Adipocyte (in vitro differentiated cells): Measurements from ENCODE around the gene SNCAIP.

Source experiments
- DNase-seq: peaks from one replicate; pipeline ENCODE4 v3.0.0-alpha.2; 2015; ENCODE audit warnings: low read depth
- H3K27me3 ChIP-seq: replicated peaks from 2 replicates; pipeline ENCODE4 v1.7.0; 2013; ENCODE audit warnings: mild to moderate bottlenecking, low read length, moderate library complexity; ENCODE audit not compliant: control insufficient read depth, insufficient read depth
- H3K36me3 ChIP-seq: 2 replicates; pipeline ENCODE4 v1.7.0; 2013; ENCODE audit warnings: low read length, mild to moderate bottlenecking, moderate library complexity; ENCODE audit not compliant: control insufficient read depth, insufficient read depth, severe bottlenecking
- H3K4me1 ChIP-seq: 2 replicates; pipeline ENCODE4 v1.7.0; 2013; ENCODE audit warnings: mild to moderate bottlenecking, low read length, moderate library complexity; ENCODE audit not compliant: control insufficient read depth, insufficient read depth
- H3K4me3 ChIP-seq: 2 replicates; pipeline ENCODE4 v1.7.0; 2013; ENCODE audit warnings: mild to moderate bottlenecking, low read length, moderate library complexity
- H3K9ac ChIP-seq: 2 replicates; pipeline ENCODE4 v1.7.0; 2013; ENCODE audit warnings: mild to moderate bottlenecking, low read length, moderate library complexity
- H3K9me3 ChIP-seq: 2 replicates; pipeline ENCODE4 v1.7.0; 2013; ENCODE audit warnings: mild to moderate bottlenecking, low read length, moderate library complexity; ENCODE audit not compliant: control insufficient read depth

SNCAIP gene

GRCh38 chr5:122296871-122297270 lies 15.2 kb upstream of the SNCAIP start:
- H3K27me3 ChIP-seq = no peaks in the 10 kb centered on the region
- no peaks in the 10 kb centered on the region for H3K9me3 ChIP-seq
- DNase-seq = no peak
- no peaks in the 10 kb centered on the region for H3K36me3 ChIP-seq
- H3K4me3 ChIP-seq = no peak overlapping the region
- peaks cover 8% of the 10 kb centered on the region for H3K4me1 ChIP-seq
- H3K9ac ChIP-seq = no peak overlapping the region

GRCh38 chr5:122297587-122298298 lies 14.3 kb upstream of the SNCAIP start:
- Histone ChIP-seq H3K4me3 (no peak overlapping the region), H3K9ac (no peak overlapping the region), H3K36me3 (no peaks in the 10 kb centered on the region), H3K4me1 (no peaks in the 10 kb centered on the region), H3K9me3 (no peaks in the 10 kb centered on the region), H3K27me3 (no peaks in the 10 kb centered on the region)
- no peak for DNase-seq

GRCh38 chr5:122300374-122300773 lies 11.7 kb upstream of the SNCAIP start:
- Histone ChIP-seq H3K9me3 (no peaks in the 10 kb centered on the region), H3K36me3 (no peaks in the 10 kb centered on the region), H3K27me3 (no peaks in the 10 kb centered on the region), H3K4me3 (no peak overlapping the region), H3K9ac (no peak overlapping the region), H3K4me1 (no peaks in the 10 kb centered on the region)
- DNase-seq = no peak

GRCh38 chr5:122301016-122301415 lies 11.0 kb upstream of the SNCAIP start:
- DNase-seq = no peak
- no peak overlapping the region for H3K4me3 ChIP-seq

GRCh38 chr5:122304471-122305215 lies 7.4 kb upstream of the SNCAIP start:
- Histone ChIP-seq H3K27me3 (no peaks in the 10 kb centered on the region), H3K9ac (no peak overlapping the region), H3K4me3 (no peak overlapping the region), H3K36me3 (no peaks in the 10 kb centered on the region), H3K9me3 (no peaks in the 10 kb centered on the region), H3K4me1 (no peaks in the 10 kb centered on the region)
- DNase-seq = no peak

More at GRCh38 chr5:122301016-122301415, 11.0 kb upstream of the SNCAIP start:
- no peaks in the 10 kb centered on the region for H3K9me3 ChIP-seq
- H3K36me3 ChIP-seq = no peaks in the 10 kb centered on the region
- H3K27me3 ChIP-seq = no peaks in the 10 kb centered on the region
- no peak overlapping the region for H3K9ac ChIP-seq
- no peaks in the 10 kb centered on the region for H3K4me1 ChIP-seq

GRCh38 chr5:122306461-122306860 lies 5.6 kb upstream of the SNCAIP start:
- Histone ChIP-seq H3K4me3 (no peak overlapping the region), H3K4me1 (no peaks in the 10 kb centered on the region), H3K36me3 (no peaks in the 10 kb centered on the region), H3K9me3 (no peaks in the 10 kb centered on the region), H3K27me3 (no peaks in the 10 kb centered on the region), H3K9ac (no peak overlapping the region)
- no peak for DNase-seq

GRCh38 chr5:122310889-122311288 lies 1.1 kb upstream of the SNCAIP start:
- peak overlapping the region; percentile 85 for H3K4me3 ChIP-seq
- H3K9me3 ChIP-seq = no peaks in the 10 kb centered on the region
- H3K4me1 ChIP-seq = peaks cover 15% of the 10 kb centered on the region
- no peak overlapping the region for H3K9ac ChIP-seq
- H3K27me3 ChIP-seq = no peaks in the 10 kb centered on the region
- H3K36me3 ChIP-seq = no peaks in the 10 kb centered on the region
- peak; percentile 29 for DNase-seq

GRCh38 chr5:122311497-122311960 lies 508 bp upstream of the SNCAIP start:
- no peaks in the 10 kb centered on the region for H3K9me3 ChIP-seq
- H3K9ac ChIP-seq = no peak overlapping the region
- peaks cover 15% of the 10 kb centered on the region for H3K4me1 ChIP-seq
- H3K27me3 ChIP-seq = no peaks in the 10 kb centered on the region
- H3K36me3 ChIP-seq = no peaks in the 10 kb centered on the region
- DNase-seq = no peak
- peak overlapping the region; percentile 85 for H3K4me3 ChIP-seq

GRCh38 chr5:122312591-122313406 lies 762 bp downstream of the SNCAIP start:
- no peaks in the 10 kb centered on the region for H3K36me3 ChIP-seq
- H3K9me3 ChIP-seq = no peaks in the 10 kb centered on the region
- peak overlapping the region; percentile 67 for H3K9ac ChIP-seq
- peak; percentile 80 for DNase-seq
- H3K27me3 ChIP-seq = no peaks in the 10 kb centered on the region
- peaks cover 15% of the 10 kb centered on the region for H3K4me1 ChIP-seq
- peak overlapping the region; percentile 85 for H3K4me3 ChIP-seq

GRCh38 chr5:122314036-122314435 lies 2.0 kb downstream of the SNCAIP start:
- peaks cover 15% of the 10 kb centered on the region for H3K4me1 ChIP-seq
- no peak overlapping the region for H3K9ac ChIP-seq
- H3K9me3 ChIP-seq = no peaks in the 10 kb centered on the region
- no peak overlapping the region for H3K4me3 ChIP-seq
- H3K36me3 ChIP-seq = no peaks in the 10 kb centered on the region
- DNase-seq = no peak
- H3K27me3 ChIP-seq = no peaks in the 10 kb centered on the region

GRCh38 chr5:122315521-122315920 lies 3.5 kb downstream of the SNCAIP start:
- Histone ChIP-seq H3K27me3 (no peaks in the 10 kb centered on the region), H3K4me1 (peaks cover 15% of the 10 kb centered on the region), H3K36me3 (no peaks in the 10 kb centered on the region), H3K9me3 (no peaks in the 10 kb centered on the region), H3K4me3 (no peak overlapping the region), H3K9ac (no peak overlapping the region)
- no peak for DNase-seq
